Panc1 (cell line): ENCODE data around the gene OSBPL10. TPM values are rescaled to one million over a fixed set of nuclear protein-coding genes. Genes with fewer than 3 reads are reported as not detected.

Source experiments
- ATAC-seq: fragments of 200-7000 bp; cut with Tn5 transposase; 2 replicates; pipeline ENCODE4 v1.9.1; 2020; ENCODE audit warnings: mild to moderate bottlenecking, moderate library complexity
- BruUV-seq: library from RNA; stranded (reverse); fragments of 400-500 nt; replicated peaks from 2 replicates; lab custom pipeline; 2021; lab: Mats Ljungman, UMichigan
- CTCF ChIA-PET: fragments of 300-600 bp; sonication (Branson Sonifier 250); formaldehyde crosslinking; loops from one replicate; lab custom pipeline; 2022; ENCODE audit warnings: antibody characterized with exemption; lab: Charles Lee
- POLR2A ChIA-PET: fragments of 300-600 bp; sonication (Branson Sonifier 250); formaldehyde crosslinking; loops from one replicate; lab custom pipeline; 2022; ENCODE audit warnings: antibody characterized with exemption; lab: Charles Lee
- DNase-seq: peaks from one replicate; pipeline ENCODE4 v3.0.0-alpha.2; 2010; ENCODE audit warnings: low read depth, low spot score
- H3K27ac ChIP-seq: 2 replicates; pipeline ENCODE4 v1.5.1; 2011; ENCODE audit warnings: mild to moderate bottlenecking, low read length, inconsistent platforms
- H3K27me3 ChIP-seq: fragments of 200-500 bp; sonication (Bioruptor generic); 2 replicates; pipeline ENCODE4 v1.6.0; 2014; ENCODE audit warnings: low read length, inconsistent platforms; ENCODE audit not compliant: control insufficient read depth, insufficient read depth
- H3K36me3 ChIP-seq: fragments of 200-500 bp; sonication (Bioruptor generic); 2 replicates; pipeline ENCODE4 v1.5.1; 2014; ENCODE audit warnings: inconsistent platforms, mild to moderate bottlenecking, low read length, moderate library complexity; ENCODE audit not compliant: control insufficient read depth, insufficient read depth
- H3K4me1 ChIP-seq: 2 replicates; pipeline ENCODE4 v1.5.1; 2011; ENCODE audit warnings: inconsistent platforms, mild to moderate bottlenecking, low read length, moderate library complexity; ENCODE audit not compliant: control insufficient read depth, insufficient read depth
- H3K4me3 ChIP-seq, 2 experiments: 2 replicates each; pipeline ENCODE4 v1.5.1; 2011 to 2012; ENCODE audit warnings: low read depth in 2 of 2, low read length in 2 of 2, mild to moderate bottlenecking in 2 of 2, inconsistent platforms in 1 of 2, moderate library complexity in 1 of 2
- H3K9me3 ChIP-seq: fragments of 200-500 bp; sonication (Bioruptor generic); 2 replicates; pipeline ENCODE4 v1.5.1; 2014; ENCODE audit warnings: low read depth, mild to moderate bottlenecking, inconsistent platforms, low read length, moderate library complexity; ENCODE audit not compliant: control insufficient read depth, insufficient read depth
- CTCF ChIP-seq: fragments of 450-650 bp; IDR thresholded peaks from 2 replicates; pipeline ENCODE4 v1.5.1; 2017; ENCODE audit warnings: mild to moderate bottlenecking
- POLR2AphosphoS5 ChIP-seq: IDR thresholded peaks from 2 replicates; pipeline ENCODE4 v1.6.1; 2012; ENCODE audit warnings: mild to moderate bottlenecking, low read depth, low read length, moderate library complexity
- REST ChIP-seq, 2 experiments: IDR thresholded peaks; 2 replicates each; pipeline ENCODE4 v1.6.1; 2011 to 2012; ENCODE audit warnings: low read depth in 2 of 2, control low read depth in 1 of 2, low read length in 1 of 2, mild to moderate bottlenecking in 1 of 2, moderate library complexity in 1 of 2; ENCODE audit not compliant: insufficient read depth in 1 of 2
- SIN3A ChIP-seq: IDR thresholded peaks from 2 replicates; pipeline ENCODE4 v1.6.1; 2012; ENCODE audit warnings: low read depth, mild to moderate bottlenecking, low read length, moderate library complexity, borderline replicate concordance; ENCODE audit not compliant: insufficient read depth
- TCF7L2 ChIP-seq: IDR thresholded peaks from 2 replicates; pipeline ENCODE4 v1.6.1; 2011; ENCODE audit warnings: mild to moderate bottlenecking, low read depth, low read length, inconsistent platforms
- in situ Hi-C: cut with HindIII; loops from 2 replicates; pipeline ENCODE4 v1.10.0; 2016; ENCODE audit warnings: low sequenced_read_pairs, low pct_unique_long_range_greater_than_20kb
- intact Hi-C: fragments of 100-400 bp; cut with micrococcal nuclease; formaldehyde crosslinking; loops from one replicate; pipeline ENCODE4 v1.10.0; 2022; ENCODE audit not compliant: unreplicated experiment
- total RNA-seq: library from RNA; stranded (reverse); gene quantifications from one replicate; pipeline ENCODE4 v1.2.1, GENCODE V29; 2021; ENCODE audit not compliant: unreplicated experiment

The OSBPL10 gene
- total RNA-seq, 1 experiment from 2014 or later: 88.1 TPM

- Histone ChIP-seq H3K9me3 (no peaks in the 10 kb centered on the region), H3K4me1 (no peaks in the 10 kb centered on the region), H3K27ac (no peak overlapping the region), H3K27me3 (no peaks in the 10 kb centered on the region), H3K4me3 (no peak overlapping the region), H3K36me3 (no peaks in the 10 kb centered on the region)
- BruUV-seq: no TSS peak
- TF ChIP-seq SIN3A: no peak
- no peak for TF ChIP-seq POLR2AphosphoS5
- TF ChIP-seq TCF7L2: no peak
- no peak for TF ChIP-seq REST (IDR thresholded peaks at IDR 0.05; ENCODE audit: insufficient read depth in 1 of 2, low read depth in 2 of 2, low read length in 1 of 2)
- TF ChIP-seq CTCF: no peak
- in situ Hi-C loops (no loop called here), intact Hi-C loops (no loop called here)
- DNase-seq (no peak), ATAC-seq (no peak)
- ChIA-PET CTCF (interaction anchor here (0.5 kb wide), 1 partner anchor 16 kb away, joined by 5 read pairs; no protein-coding TSS in a partner anchor), POLR2A (no interaction called here)
Observed at GRCh38 chr3:31732548-31732947, 248.5 kb downstream of the OSBPL10 start.

GRCh38 chr3:31729573-31729972, 251.5 kb downstream of the OSBPL10 start:
- no peaks in the 10 kb centered on the region for H3K9me3 ChIP-seq
- TF ChIP-seq TCF7L2 (no peak), POLR2AphosphoS5 (no peak), REST (IDR thresholded peaks at IDR 0.05; ENCODE audit: insufficient read depth in 1 of 2, low read depth in 2 of 2, low read length in 1 of 2) (no peak), SIN3A (no peak)
- H3K4me3 ChIP-seq: no peak overlapping the region
- no peaks in the 10 kb centered on the region for H3K36me3 ChIP-seq
- ChIA-PET CTCF (no interaction called here), POLR2A (interaction anchor here (0.7 kb wide), 1 partner anchor 64 kb away, joined by 6 read pairs; no protein-coding TSS in a partner anchor)
- ATAC-seq (no peak), DNase-seq (no peak)
- no peak overlapping the region for H3K27ac ChIP-seq
- intact Hi-C loops: no loop called here
- no peaks in the 10 kb centered on the region for H3K27me3 ChIP-seq
- no peaks in the 10 kb centered on the region for H3K4me1 ChIP-seq
- BruUV-seq: no TSS peak
- in situ Hi-C loops: no loop called here
